Fibroblast of lung (primary cell): ENCODE results near the gene ASTN2. TPM values are rescaled to one million over a fixed set of nuclear protein-coding genes. Genes with fewer than 3 reads are reported as not detected.

ENCODE experiments used
- DNase-seq, 2 donors: peaks; one replicate each; pipeline versions ENCODE4 v3.0.0 to v3.0.0-alpha.2; 2010; ENCODE audit warnings: low read depth in 2 of 2
- H2AFZ ChIP-seq: 2 replicates; pipeline ENCODE4 v1.5.1; 2012; ENCODE audit warnings: low read length, control low read depth, inconsistent platforms
- H3K27ac ChIP-seq: 2 replicates; pipeline ENCODE4 v1.5.1; 2011; ENCODE audit warnings: low read length, control low read depth; ENCODE audit not compliant: insufficient read depth
- H3K27me3 ChIP-seq: 2 replicates; pipeline ENCODE4 v1.5.1; 2011; ENCODE audit warnings: mild to moderate bottlenecking, low read length; ENCODE audit not compliant: control insufficient read depth, insufficient read depth
- H3K36me3 ChIP-seq: 2 replicates; pipeline ENCODE4 v1.5.1; 2011; ENCODE audit warnings: low read length; ENCODE audit not compliant: control insufficient read depth, insufficient read depth
- H3K4me1 ChIP-seq: 2 replicates; pipeline ENCODE4 v1.5.1; 2011; ENCODE audit warnings: low read length; ENCODE audit not compliant: control insufficient read depth, insufficient read depth; ENCODE audit errors: extremely low read depth
- H3K4me2 ChIP-seq: 2 replicates; pipeline ENCODE4 v1.5.1; 2011; ENCODE audit warnings: low read length, control low read depth; ENCODE audit not compliant: insufficient read depth; ENCODE audit errors: extremely low read depth
- H3K4me3 ChIP-seq, 4 experiments: fragments of 200-600 bp in 1 of 4; sonication (generic) in 1 of 4; replicated peaks in 1 of 4; 2 replicates each; pipeline ENCODE4 v1.5.1; 2011 to 2016; ENCODE audit warnings: low read length in 4 of 4, low read depth in 3 of 4, mild to moderate bottlenecking in 3 of 4, control low read depth in 2 of 4, inconsistent platforms in 1 of 4, mixed read lengths in 1 of 4; ENCODE audit not compliant: insufficient read depth in 1 of 4; ENCODE audit errors: control extremely low read depth in 1 of 4
- H3K79me2 ChIP-seq: 2 replicates; pipeline ENCODE4 v1.5.1; 2012; ENCODE audit warnings: mild to moderate bottlenecking, low read length, inconsistent platforms; ENCODE audit not compliant: control insufficient read depth, insufficient read depth
- H3K9ac ChIP-seq: 2 replicates; pipeline ENCODE4 v1.5.1; 2011; ENCODE audit warnings: mild to moderate bottlenecking, low read length, control low read depth; ENCODE audit not compliant: insufficient read depth
- H3K9me3 ChIP-seq: 2 replicates; pipeline ENCODE4 v1.5.1; 2012; ENCODE audit warnings: low read depth, low read length; ENCODE audit not compliant: control insufficient read depth, insufficient read depth
- H4K20me1 ChIP-seq: 2 replicates; pipeline ENCODE4 v1.5.1; 2011; ENCODE audit warnings: low read length; ENCODE audit not compliant: control insufficient read depth, insufficient read depth; ENCODE audit errors: extremely low read depth
- EZH2 ChIP-seq: IDR thresholded peaks from 2 replicates; pipeline ENCODE4 v1.5.1; 2012; ENCODE audit warnings: low read length, control low read depth, mild to moderate bottlenecking; ENCODE audit errors: missing control alignments
- polyA plus RNA-seq, 2 donors: library from polyadenylated mRNA; depleted of rRNA in 1 of 2; stranded (reverse) in 1 of 2; unstranded in 1 of 2; fragments of >200 nt; gene quantifications; 2 replicates each; pipeline ENCODE4 v1.2.1, GENCODE V29; 2011 to 2012; ENCODE audit warnings: missing spikeins in 1 of 2
- total RNA-seq: library from RNA; depleted of rRNA; stranded (reverse); fragments of >200 nt; gene quantifications from 2 replicates; pipeline ENCODE4 v1.2.1, GENCODE V29; 2014
- TF ChIP-seq, protein P1 (sequence below), 2 donors: IDR thresholded peaks in 1 of 2; conservative IDR thresholded peaks in 1 of 2; 1 replicate in 1 of 2; 2 replicates in 1 of 2; pipeline ENCODE4 v1.5.1; 2011 to 2012; ENCODE audit warnings: low read length in 2 of 2, control low read depth in 1 of 2, inconsistent platforms in 1 of 2, low read depth in 1 of 2, mild to moderate bottlenecking in 1 of 2

Gene ASTN2
- total and polyA plus RNA-seq, 2 donors (not counting 1 experiment from before 2014, with no cell fraction given) = 2.2 to 19.2 TPM

- H3K4me3 ChIP-seq = no peak overlapping the region
- TF ChIP-seq, protein P1, sequence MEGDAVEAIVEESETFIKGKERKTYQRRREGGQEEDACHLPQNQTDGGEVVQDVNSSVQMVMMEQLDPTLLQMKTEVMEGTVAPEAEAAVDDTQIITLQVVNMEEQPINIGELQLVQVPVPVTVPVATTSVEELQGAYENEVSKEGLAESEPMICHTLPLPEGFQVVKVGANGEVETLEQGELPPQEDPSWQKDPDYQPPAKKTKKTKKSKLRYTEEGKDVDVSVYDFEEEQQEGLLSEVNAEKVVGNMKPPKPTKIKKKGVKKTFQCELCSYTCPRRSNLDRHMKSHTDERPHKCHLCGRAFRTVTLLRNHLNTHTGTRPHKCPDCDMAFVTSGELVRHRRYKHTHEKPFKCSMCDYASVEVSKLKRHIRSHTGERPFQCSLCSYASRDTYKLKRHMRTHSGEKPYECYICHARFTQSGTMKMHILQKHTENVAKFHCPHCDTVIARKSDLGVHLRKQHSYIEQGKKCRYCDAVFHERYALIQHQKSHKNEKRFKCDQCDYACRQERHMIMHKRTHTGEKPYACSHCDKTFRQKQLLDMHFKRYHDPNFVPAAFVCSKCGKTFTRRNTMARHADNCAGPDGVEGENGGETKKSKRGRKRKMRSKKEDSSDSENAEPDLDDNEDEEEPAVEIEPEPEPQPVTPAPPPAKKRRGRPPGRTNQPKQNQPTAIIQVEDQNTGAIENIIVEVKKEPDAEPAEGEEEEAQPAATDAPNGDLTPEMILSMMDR (conservative IDR thresholded peaks at IDR 0.05 in 1 of 2, IDR thresholded peaks at IDR 0.05 in 1 of 2; ENCODE audit: low read depth in 1 of 2, low read length in 2 of 2) = no peak
- no peak for TF ChIP-seq EZH2
- DNase-seq = no peak
- H4K20me1 ChIP-seq = no peaks in the 10 kb centered on the region
- H3K4me1 ChIP-seq = no peaks in the 10 kb centered on the region
- H3K27ac ChIP-seq = no peak overlapping the region
- no peaks in the 10 kb centered on the region for H3K9me3 ChIP-seq
- no peaks in the 10 kb centered on the region for H3K27me3 ChIP-seq
- H3K9ac ChIP-seq = no peak overlapping the region
- H3K79me2 ChIP-seq = no peaks in the 10 kb centered on the region
- H3K4me2 ChIP-seq = no peak overlapping the region
- H2AFZ ChIP-seq = no peak overlapping the region
- no peaks in the 10 kb centered on the region for H3K36me3 ChIP-seq
Observed at GRCh38 chr9:117278471-117279035, 136.3 kb downstream of the ASTN2 start.

GRCh38 chr9:117278020-117278419 is 136.8 kb downstream of the ASTN2 start:
- Histone ChIP-seq H3K36me3 (no peaks in the 10 kb centered on the region), H3K79me2 (no peaks in the 10 kb centered on the region), H3K27me3 (no peaks in the 10 kb centered on the region), H3K4me3 (no peak overlapping the region), H3K4me2 (no peak overlapping the region), H3K9ac (no peak overlapping the region), H3K4me1 (no peaks in the 10 kb centered on the region), H3K9me3 (no peaks in the 10 kb centered on the region), H4K20me1 (no peaks in the 10 kb centered on the region), H2AFZ (no peak overlapping the region), H3K27ac (no peak overlapping the region)
- TF ChIP-seq EZH2 = no peak
- TF ChIP-seq, protein P1 (conservative IDR thresholded peaks at IDR 0.05 in 1 of 2, IDR thresholded peaks at IDR 0.05 in 1 of 2; ENCODE audit: low read depth in 1 of 2, low read length in 2 of 2) = no peak
- DNase-seq = no peak

DNA sequence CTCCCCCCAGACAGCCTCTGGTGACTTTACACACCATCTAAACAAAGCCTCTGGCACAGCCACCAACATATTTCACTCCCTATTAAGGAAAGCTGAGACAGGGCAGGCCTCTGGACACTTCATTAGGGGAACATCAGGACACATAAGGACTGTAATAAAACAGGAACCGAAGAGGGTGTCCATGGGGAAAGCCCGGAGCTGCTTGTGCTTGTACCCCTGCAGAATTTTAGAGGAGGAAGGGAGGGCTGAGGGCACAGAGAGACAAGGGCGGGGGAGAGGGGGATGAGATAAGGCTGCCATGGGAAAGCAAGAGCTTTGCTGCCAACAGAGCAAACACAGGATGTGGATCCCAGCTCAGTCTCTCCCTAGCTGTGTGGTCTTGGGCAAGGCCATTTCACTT is 138.4 kb downstream of the ASTN2 start:
- DNase-seq = no peak
- H3K79me2 ChIP-seq = no peaks in the 10 kb centered on the region
- H3K9ac ChIP-seq = no peak overlapping the region
- no peak overlapping the region for H3K4me3 ChIP-seq
- H3K27ac ChIP-seq = no peak overlapping the region
- H4K20me1 ChIP-seq = no peaks in the 10 kb centered on the region
- H3K4me2 ChIP-seq = no peak overlapping the region
- no peak overlapping the region for H2AFZ ChIP-seq
- TF ChIP-seq, protein P1 (conservative IDR thresholded peaks at IDR 0.05 in 1 of 2, IDR thresholded peaks at IDR 0.05 in 1 of 2; ENCODE audit: low read depth in 1 of 2, low read length in 2 of 2) = no peak
- no peak for TF ChIP-seq EZH2
- H3K36me3 ChIP-seq = no peaks in the 10 kb centered on the region
- H3K4me1 ChIP-seq = no peaks in the 10 kb centered on the region
- H3K9me3 ChIP-seq = no peaks in the 10 kb centered on the region
- H3K27me3 ChIP-seq = no peaks in the 10 kb centered on the region
